HCT116 (cell line): Measurements from ENCODE around the gene SNAP47. TPM values are rescaled to one million over a fixed set of nuclear protein-coding genes. Genes with fewer than 3 reads are reported as not detected.

Experiments
- ATAC-seq: fragments of 200-7000 bp; cut with Tn5 transposase; 2 replicates; pipeline ENCODE4 v1.9.1; 2020; ENCODE audit warnings: mild to moderate bottlenecking, moderate library complexity
- BruUV-seq: library from RNA; stranded (reverse); fragments of 400-500 nt; replicated peaks from 2 replicates; lab custom pipeline; 2021; lab: Mats Ljungman, UMichigan
- CTCF ChIA-PET: fragments of 300-600 bp; sonication (Branson Sonifier 250); formaldehyde crosslinking; loops from one replicate; lab custom pipeline; 2021; ENCODE audit warnings: antibody characterized with exemption; lab: Charles Lee
- POLR2A ChIA-PET: fragments of 300-600, 350-600 bp; sonication (Branson Sonifier 250); formaldehyde crosslinking; loops from one replicate; lab custom pipeline; 2021; ENCODE audit warnings: antibody characterized with exemption; lab: Charles Lee
- RAD21 ChIA-PET, 2 experiments: fragments of 300-600 bp; sonication (Branson Sonifier 250); formaldehyde crosslinking; loops; one replicate each; lab custom pipeline; 2023; ENCODE audit warnings: low total read pairs in 2 of 2; ENCODE audit not compliant: uncharacterized antibody in 2 of 2, unreplicated experiment in 2 of 2, low non-redundant PET in 1 of 2; lab: Charles Lee
- DNase-seq: peaks from one replicate; pipeline ENCODE4 v3.0.0-alpha.2; 2010; ENCODE audit warnings: low read depth, low spot score
- H2AFZ ChIP-seq: fragments of 200-600 bp; shearing (Covaris generic), sonication (generic); 2 replicates; pipeline ENCODE4 v1.6.1; 2017; ENCODE audit warnings: low read depth, mixed run types, mixed read lengths, antibody characterized with exemption, low read length; ENCODE audit not compliant: poor library complexity, severe bottlenecking
- H3K27ac ChIP-seq: 2 replicates; pipeline ENCODE4 v1.5.1; 2012; ENCODE audit warnings: low read depth, low read length
- H3K27me3 ChIP-seq: fragments of 200-600 bp; sonication (generic); 2 replicates; pipeline ENCODE4 v1.6.1; 2016; ENCODE audit warnings: mixed run types, low read length, mixed read lengths; ENCODE audit not compliant: insufficient read depth
- H3K36me3 ChIP-seq, 2 experiments: fragments of 200-500 bp in 1 of 2; fragments of 200-600 bp in 1 of 2; sonication (Bioruptor generic) in 1 of 2; sonication (generic) in 1 of 2; 2 replicates each; pipeline versions ENCODE4 v1.5.1 to v1.6.1; 2014 to 2016; ENCODE audit warnings: low read length in 2 of 2, inconsistent platforms in 1 of 2, mixed read lengths in 1 of 2, mixed run types in 1 of 2; ENCODE audit not compliant: insufficient read depth in 2 of 2, control insufficient read depth in 1 of 2
- H3K4me1 ChIP-seq, 2 experiments: fragments of 200-600 bp in 1 of 2; sonication (generic) in 1 of 2; 2 replicates each; pipeline versions ENCODE4 v1.5.1 to v1.6.1; 2012 to 2017; ENCODE audit warnings: low read length in 2 of 2, inconsistent platforms in 1 of 2, mild to moderate bottlenecking in 1 of 2, mixed read lengths in 1 of 2, mixed run types in 1 of 2, moderate library complexity in 1 of 2; ENCODE audit not compliant: insufficient read depth in 2 of 2, control insufficient read depth in 1 of 2
- H3K4me2 ChIP-seq: fragments of 200-600 bp; sonication (generic); 2 replicates; pipeline ENCODE4 v1.6.1; 2017; ENCODE audit warnings: mixed run types, low read length, mixed read lengths
- H3K4me3 ChIP-seq, 2 experiments: fragments of 200-600 bp in 1 of 2; sonication (generic) in 1 of 2; replicated peaks in 1 of 2; 2 replicates each; pipeline ENCODE4 v1.5.1; 2011 to 2016; ENCODE audit warnings: low read length in 2 of 2, control low read depth in 1 of 2, low read depth in 1 of 2, mild to moderate bottlenecking in 1 of 2, mixed read lengths in 1 of 2, mixed run types in 1 of 2
- H3K79me2 ChIP-seq: fragments of 200-600 bp; sonication (generic); 2 replicates; pipeline ENCODE4 v1.6.1; 2017; ENCODE audit warnings: mild to moderate bottlenecking, mixed run types, low read length, moderate library complexity, mixed read lengths; ENCODE audit not compliant: insufficient read depth
- H3K9ac ChIP-seq: fragments of 200-600 bp; sonication (generic); 2 replicates; pipeline ENCODE4 v1.6.1; 2016; ENCODE audit warnings: low read length, mixed read lengths
- H3K9me2 ChIP-seq: fragments of 200-600 bp; sonication (generic), shearing (Covaris generic); 2 replicates; pipeline ENCODE4 v1.6.1; 2017; ENCODE audit warnings: mixed run types, mild to moderate bottlenecking, moderate library complexity; ENCODE audit not compliant: insufficient read depth
- H3K9me3 ChIP-seq, 2 experiments: fragments of 200-500 bp in 1 of 2; fragments of 200-600 bp in 1 of 2; sonication (Bioruptor generic) in 1 of 2; sonication (generic) in 1 of 2; 2 replicates each; pipeline ENCODE4 v1.6.1; 2014 to 2017; ENCODE audit warnings: low read length in 2 of 2, mixed read lengths in 2 of 2, inconsistent platforms in 1 of 2, low read depth in 1 of 2, mild to moderate bottlenecking in 1 of 2, mixed run types in 1 of 2, moderate library complexity in 1 of 2; ENCODE audit not compliant: control insufficient read depth in 1 of 2, insufficient read depth in 1 of 2
- H4K20me1 ChIP-seq: fragments of 200-600 bp; sonication (generic), shearing (Covaris generic); 2 replicates; pipeline ENCODE4 v1.6.1; 2017; ENCODE audit warnings: mixed run types, mild to moderate bottlenecking, moderate library complexity; ENCODE audit not compliant: insufficient read depth
- ATF3 ChIP-seq: IDR thresholded peaks from 2 replicates; pipeline ENCODE4 v1.6.1; 2012
- CBX3 ChIP-seq: IDR thresholded peaks from 2 replicates; pipeline ENCODE4 v1.6.1; 2012; ENCODE audit warnings: low read depth
- EZH2 ChIP-seq: fragments of 200-600 bp; sonication (generic); IDR thresholded peaks from 2 replicates; pipeline ENCODE4 v1.6.1; 2017; ENCODE audit warnings: antibody characterized with exemption, mixed run types
- EZH2phosphoT487 ChIP-seq: fragments of 200-600 bp; IDR thresholded peaks from 2 replicates; pipeline ENCODE4 v1.6.1; 2018; ENCODE audit warnings: antibody characterized with exemption, borderline replicate concordance
- FOSL1 ChIP-seq: IDR thresholded peaks from 2 replicates; pipeline ENCODE4 v1.6.1; 2012; ENCODE audit warnings: low read depth
- POLR2A ChIP-seq: IDR thresholded peaks from 2 replicates; pipeline ENCODE4 v1.7.0; 2011; ENCODE audit warnings: borderline replicate concordance; ENCODE audit not compliant: insufficient read depth, insufficient read length; ENCODE audit errors: extremely low read depth
- POLR2AphosphoS5 ChIP-seq: IDR thresholded peaks from 2 replicates; pipeline ENCODE4 v1.6.1; 2011; ENCODE audit warnings: mild to moderate bottlenecking, low read depth, low read length, moderate library complexity
- RAD21 ChIP-seq: IDR thresholded peaks from 2 replicates; pipeline ENCODE4 v1.6.1; 2012; ENCODE audit warnings: low read depth, mild to moderate bottlenecking
- REST ChIP-seq: IDR thresholded peaks from 2 replicates; pipeline ENCODE4 v1.6.1; 2012; ENCODE audit warnings: low read depth
- SP1 ChIP-seq: IDR thresholded peaks from 2 replicates; pipeline ENCODE4 v1.6.1; 2012; ENCODE audit warnings: low read depth
- SRF ChIP-seq: IDR thresholded peaks from 2 replicates; pipeline ENCODE4 v1.6.1; 2012; ENCODE audit warnings: low read depth
- TCF7L2 ChIP-seq: IDR thresholded peaks from 2 replicates; pipeline ENCODE4 v1.7.0; 2011; ENCODE audit warnings: borderline replicate concordance, inconsistent platforms; ENCODE audit not compliant: insufficient read depth, insufficient read length; ENCODE audit errors: extremely low read depth
- ZFX ChIP-seq: fragments of 450-650 bp; IDR thresholded peaks from 2 replicates; pipeline ENCODE4 v1.6.1; 2017
- intact Hi-C: fragments of 100-400 bp; cut with micrococcal nuclease; formaldehyde crosslinking; loops from 2 replicates; pipeline ENCODE4 v1.10.0; 2022
- total RNA-seq: library from RNA; stranded (reverse); gene quantifications from one replicate; pipeline ENCODE4 v1.2.1, GENCODE V29; 2021; ENCODE audit not compliant: unreplicated experiment
- TF ChIP-seq, protein P1 (sequence below), 3 experiments: fragments of 200-600 bp in 1 of 3; sonication (generic) in 1 of 3; IDR thresholded peaks in 2 of 3; conservative IDR thresholded peaks in 1 of 3; 2 replicates each; pipeline ENCODE4 v1.5.1; 2012 to 2017; ENCODE audit warnings: low read depth in 2 of 3, low read length in 2 of 3, antibody characterized with exemption in 1 of 3, borderline replicate concordance in 1 of 3, control low read depth in 1 of 3, mild to moderate bottlenecking in 1 of 3, mixed read lengths in 1 of 3, mixed run types in 1 of 3, moderate library complexity in 1 of 3; ENCODE audit not compliant: insufficient read depth in 1 of 3
- TF ChIP-seq, protein P2 (sequence below): IDR thresholded peaks from 2 replicates; pipeline ENCODE4 v1.6.1; 2012

The SNAP47 gene
- total RNA-seq, 1 experiment from 2014 or later = 37.9 TPM

DNA sequence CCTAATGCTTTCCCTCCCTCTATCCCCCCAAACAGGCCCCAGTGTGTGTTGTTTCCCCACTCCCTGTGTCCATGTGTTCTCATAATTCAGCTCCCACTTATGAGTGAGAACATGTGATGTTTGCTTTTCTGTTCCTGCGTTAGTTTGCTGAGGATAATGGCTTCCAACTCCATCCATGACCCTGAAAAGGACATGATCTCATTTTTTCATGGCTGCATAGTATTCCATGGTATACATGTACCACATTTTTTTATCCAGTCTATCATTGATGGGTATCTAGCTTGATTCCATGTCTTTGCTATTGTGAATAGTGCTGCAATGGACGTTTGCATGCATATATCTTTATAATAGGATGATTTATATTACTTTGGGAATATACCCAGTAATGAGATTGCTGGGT lies 89.0 kb downstream of the SNAP47 start:
- ATAC-seq = no peak
- RAD21 ChIA-PET = no interaction called here

GRCh38 chr1:227828786-227829185 lies 93.6 kb downstream of the SNAP47 start:
- CTCF ChIA-PET = no interaction called here
- no peak overlapping the region for H3K4me2 ChIP-seq
- no TSS peak for BruUV-seq

More for the DNA sequence above, 89.0 kb downstream of the SNAP47 start:
- no peaks in the 10 kb centered on the region for H3K4me1 ChIP-seq
- no peak for DNase-seq
- intact Hi-C loops = no loop called here
- H3K27me3 ChIP-seq = no peaks in the 10 kb centered on the region
- H3K27ac ChIP-seq = no peak overlapping the region
- no peak overlapping the region for H3K9ac ChIP-seq
- no peaks in the 10 kb centered on the region for H3K79me2 ChIP-seq
- H4K20me1 ChIP-seq = no peaks in the 10 kb centered on the region
- H3K4me2 ChIP-seq = no peak overlapping the region
- no peaks in the 10 kb centered on the region for H3K36me3 ChIP-seq
- H3K9me3 ChIP-seq = peaks cover 0 to 4% of the 10 kb centered on the region in 2 experiments; a peak in 1 of 4 replicates
- H3K9me2 ChIP-seq = no peaks in the 10 kb centered on the region
- no peak overlapping the region for H3K4me3 ChIP-seq
- TF ChIP-seq FOSL1 = no peak
- TF ChIP-seq CBX3 = no peak
- TF ChIP-seq ZFX = no peak
- TF ChIP-seq POLR2A = no peak
- no peak for TF ChIP-seq RAD21
- CTCF ChIA-PET = no interaction called here
- H2AFZ ChIP-seq = no peak overlapping the region
- POLR2A ChIA-PET = no interaction called here
- BruUV-seq = no TSS peak

More at GRCh38 chr1:227828786-227829185, 93.6 kb downstream of the SNAP47 start:
- DNase-seq (no peak), ATAC-seq (no peak)
- TF ChIP-seq SP1 = no peak
- TF ChIP-seq CBX3 = no peak
- no peak for TF ChIP-seq REST
- TF ChIP-seq ZFX = no peak
- TF ChIP-seq ATF3 = no peak
- no peak for TF ChIP-seq TCF7L2
- no peak for TF ChIP-seq POLR2AphosphoS5
- no peak for TF ChIP-seq FOSL1
- TF ChIP-seq EZH2phosphoT487 = no peak
- TF ChIP-seq POLR2A = no peak
- TF ChIP-seq SRF = no peak
- TF ChIP-seq EZH2 = no peak
- TF ChIP-seq, protein P1, sequence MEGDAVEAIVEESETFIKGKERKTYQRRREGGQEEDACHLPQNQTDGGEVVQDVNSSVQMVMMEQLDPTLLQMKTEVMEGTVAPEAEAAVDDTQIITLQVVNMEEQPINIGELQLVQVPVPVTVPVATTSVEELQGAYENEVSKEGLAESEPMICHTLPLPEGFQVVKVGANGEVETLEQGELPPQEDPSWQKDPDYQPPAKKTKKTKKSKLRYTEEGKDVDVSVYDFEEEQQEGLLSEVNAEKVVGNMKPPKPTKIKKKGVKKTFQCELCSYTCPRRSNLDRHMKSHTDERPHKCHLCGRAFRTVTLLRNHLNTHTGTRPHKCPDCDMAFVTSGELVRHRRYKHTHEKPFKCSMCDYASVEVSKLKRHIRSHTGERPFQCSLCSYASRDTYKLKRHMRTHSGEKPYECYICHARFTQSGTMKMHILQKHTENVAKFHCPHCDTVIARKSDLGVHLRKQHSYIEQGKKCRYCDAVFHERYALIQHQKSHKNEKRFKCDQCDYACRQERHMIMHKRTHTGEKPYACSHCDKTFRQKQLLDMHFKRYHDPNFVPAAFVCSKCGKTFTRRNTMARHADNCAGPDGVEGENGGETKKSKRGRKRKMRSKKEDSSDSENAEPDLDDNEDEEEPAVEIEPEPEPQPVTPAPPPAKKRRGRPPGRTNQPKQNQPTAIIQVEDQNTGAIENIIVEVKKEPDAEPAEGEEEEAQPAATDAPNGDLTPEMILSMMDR (IDR thresholded peaks at IDR 0.05 in 2 of 3, conservative IDR thresholded peaks at IDR 0.05 in 1 of 3; ENCODE audit: borderline replicate concordance in 1 of 3, insufficient read depth in 1 of 3, low read depth in 2 of 3, low read length in 2 of 3) = no peak
- TF ChIP-seq, protein P2, sequence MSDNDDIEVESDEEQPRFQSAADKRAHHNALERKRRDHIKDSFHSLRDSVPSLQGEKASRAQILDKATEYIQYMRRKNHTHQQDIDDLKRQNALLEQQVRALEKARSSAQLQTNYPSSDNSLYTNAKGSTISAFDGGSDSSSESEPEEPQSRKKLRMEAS = no peak
- H3K27me3 ChIP-seq = no peaks in the 10 kb centered on the region
- no peaks in the 10 kb centered on the region for H3K36me3 ChIP-seq
- RAD21 ChIA-PET = no interaction called here
- no peaks in the 10 kb centered on the region for H3K4me1 ChIP-seq
- H3K4me3 ChIP-seq = no peak overlapping the region
- H3K79me2 ChIP-seq = no peaks in the 10 kb centered on the region
- no peak overlapping the region for H3K27ac ChIP-seq
- H2AFZ ChIP-seq = no peak overlapping the region
- no peaks in the 10 kb centered on the region for H3K9me2 ChIP-seq
- H3K9ac ChIP-seq = no peak overlapping the region
- POLR2A ChIA-PET = no interaction called here
- H3K9me3 ChIP-seq = no peaks in the 10 kb centered on the region
- H4K20me1 ChIP-seq = no peaks in the 10 kb centered on the region
- intact Hi-C loops = no loop called here
